Glutamatergic neuron (in vitro differentiated cells): ENCODE measurements around the gene DUSP22. TPM values are rescaled to one million over a fixed set of nuclear protein-coding genes. Genes with fewer than 3 reads are reported as not detected.

Experiments
- DNase-seq: peaks from one replicate; pipeline ENCODE4 v3.0.0; 2022
- H3K27ac Mint-ChIP-seq: one replicate; pipeline ENCODE4 v1.8.0; 2020; ENCODE audit warnings: mild to moderate bottlenecking, mixed read lengths, inconsistent platforms; ENCODE audit not compliant: unreplicated experiment
- H3K27me3 Mint-ChIP-seq: one replicate; pipeline ENCODE4 v1.8.0; 2020; ENCODE audit warnings: mild to moderate bottlenecking, moderate library complexity, mixed read lengths, inconsistent platforms; ENCODE audit not compliant: unreplicated experiment
- H3K36me3 Mint-ChIP-seq: one replicate; pipeline ENCODE4 v1.8.0; 2020; ENCODE audit warnings: mild to moderate bottlenecking, mixed read lengths, inconsistent platforms; ENCODE audit not compliant: unreplicated experiment
- H3K4me1 Mint-ChIP-seq: one replicate; pipeline ENCODE4 v1.8.0; 2020; ENCODE audit warnings: mild to moderate bottlenecking, low read depth, mixed read lengths, inconsistent platforms; ENCODE audit not compliant: unreplicated experiment
- H3K4me3 Mint-ChIP-seq: one replicate; pipeline ENCODE4 v1.8.0; 2020; ENCODE audit warnings: mild to moderate bottlenecking, mixed read lengths, inconsistent platforms; ENCODE audit not compliant: unreplicated experiment
- H3K9me3 Mint-ChIP-seq: one replicate; pipeline ENCODE4 v1.8.0; 2020; ENCODE audit warnings: mild to moderate bottlenecking, moderate library complexity, mixed read lengths, inconsistent platforms; ENCODE audit not compliant: unreplicated experiment
- total RNA-seq: library from RNA; stranded (reverse); fragmentation: NEBNext Ultra II Directional; extraction: Animal tissue kit (Norgen Biotek cat#: 25700); gene quantifications from one replicate; pipeline ENCODE4 v1.2.1, GENCODE V29; 2021; ENCODE audit not compliant: unreplicated experiment
- TF ChIP-seq, protein P1 (sequence below): fragments of 200-600 bp; sonication (generic); IDR thresholded peaks from one replicate; pipeline ENCODE4 v1.5.0; 2021; ENCODE audit not compliant: partially characterized antibody, unreplicated experiment

Gene DUSP22
- total RNA-seq, 1 donor from 2014 or later, result 40.4 TPM

DNA sequence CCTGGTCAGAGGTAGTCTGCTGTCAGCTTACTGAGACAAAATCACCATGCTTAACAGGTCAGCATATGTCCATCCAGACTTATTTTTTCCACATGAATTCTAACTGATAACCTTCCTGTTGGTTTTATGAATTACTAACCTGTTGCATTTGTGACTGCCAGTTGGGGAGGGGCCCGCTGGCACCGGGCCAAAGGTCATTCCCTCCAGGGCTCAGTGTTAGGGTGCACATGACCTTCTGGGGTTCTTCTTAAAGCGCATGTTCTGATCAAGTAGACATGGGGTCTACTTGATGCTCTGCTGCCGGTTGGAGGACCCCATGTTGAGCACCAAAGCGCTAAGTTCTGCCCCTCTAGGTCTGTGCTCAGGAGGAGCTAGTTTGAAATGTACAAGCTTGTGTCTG is 15.6 kb downstream of the DUSP22 start:
- H3K4me1 Mint-ChIP-seq, result no peaks in the 10 kb centered on the region

DNA sequence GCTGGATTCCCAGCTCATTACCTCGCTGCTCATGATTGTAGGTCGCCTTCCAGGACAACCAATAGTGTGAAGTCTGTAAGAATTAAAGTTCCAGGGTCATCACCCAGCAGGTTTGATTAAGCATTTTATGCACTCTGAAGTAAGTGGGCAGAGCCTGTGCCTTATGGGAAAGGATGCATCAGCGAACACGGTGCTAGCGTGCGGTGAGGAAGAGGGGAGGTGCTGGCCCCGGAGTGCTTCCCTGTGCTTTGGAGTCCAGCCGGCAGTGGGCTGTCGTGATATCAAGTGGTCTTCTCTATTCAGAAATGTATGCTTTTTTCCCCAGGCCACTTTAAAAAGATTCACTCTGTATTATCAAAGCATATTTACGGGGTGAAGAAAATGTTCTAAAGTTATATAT is 16.0 kb downstream of the DUSP22 start:
- Mint-ChIP-seq H3K27ac (no peak overlapping the region), H3K36me3 (peaks cover 12% of the 10 kb centered on the region), H3K4me1 (peaks cover 2% of the 10 kb centered on the region), H3K9me3 (peaks cover 16% of the 10 kb centered on the region), H3K4me3 (no peak overlapping the region), H3K27me3 (peaks cover 3% of the 10 kb centered on the region)
- TF ChIP-seq, protein P1, sequence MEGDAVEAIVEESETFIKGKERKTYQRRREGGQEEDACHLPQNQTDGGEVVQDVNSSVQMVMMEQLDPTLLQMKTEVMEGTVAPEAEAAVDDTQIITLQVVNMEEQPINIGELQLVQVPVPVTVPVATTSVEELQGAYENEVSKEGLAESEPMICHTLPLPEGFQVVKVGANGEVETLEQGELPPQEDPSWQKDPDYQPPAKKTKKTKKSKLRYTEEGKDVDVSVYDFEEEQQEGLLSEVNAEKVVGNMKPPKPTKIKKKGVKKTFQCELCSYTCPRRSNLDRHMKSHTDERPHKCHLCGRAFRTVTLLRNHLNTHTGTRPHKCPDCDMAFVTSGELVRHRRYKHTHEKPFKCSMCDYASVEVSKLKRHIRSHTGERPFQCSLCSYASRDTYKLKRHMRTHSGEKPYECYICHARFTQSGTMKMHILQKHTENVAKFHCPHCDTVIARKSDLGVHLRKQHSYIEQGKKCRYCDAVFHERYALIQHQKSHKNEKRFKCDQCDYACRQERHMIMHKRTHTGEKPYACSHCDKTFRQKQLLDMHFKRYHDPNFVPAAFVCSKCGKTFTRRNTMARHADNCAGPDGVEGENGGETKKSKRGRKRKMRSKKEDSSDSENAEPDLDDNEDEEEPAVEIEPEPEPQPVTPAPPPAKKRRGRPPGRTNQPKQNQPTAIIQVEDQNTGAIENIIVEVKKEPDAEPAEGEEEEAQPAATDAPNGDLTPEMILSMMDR, result no peak
- no peak for DNase-seq

More for the DNA sequence above, 15.6 kb downstream of the DUSP22 start:
- DNase-seq, result no peak
- TF ChIP-seq, protein P1, result no peak
- peaks cover 3% of the 10 kb centered on the region for H3K27me3 Mint-ChIP-seq
- H3K27ac Mint-ChIP-seq, result no peak overlapping the region
- H3K36me3 Mint-ChIP-seq, result peaks cover 12% of the 10 kb centered on the region
- no peak overlapping the region for H3K4me3 Mint-ChIP-seq
- H3K9me3 Mint-ChIP-seq, result peaks cover 16% of the 10 kb centered on the region

DNA sequence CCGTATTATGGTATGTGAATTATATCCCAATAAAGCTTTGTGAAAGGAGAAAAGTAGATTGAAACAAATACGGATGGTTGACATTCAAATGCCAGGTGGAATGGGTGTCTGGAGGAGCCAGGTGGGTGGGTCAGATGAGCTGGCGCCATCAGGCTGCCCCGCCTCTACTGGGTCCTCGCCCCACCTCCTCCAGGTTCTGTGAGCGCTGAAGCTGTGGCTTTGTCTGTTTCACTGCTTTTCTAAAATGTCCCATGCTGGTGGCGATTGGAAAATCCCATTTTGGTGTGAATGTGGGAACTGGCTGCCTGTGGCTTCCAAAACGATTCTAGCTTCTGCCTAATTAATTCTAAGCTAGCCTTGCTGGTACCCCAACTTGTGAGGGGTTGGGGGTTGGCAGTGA is 16.5 kb downstream of the DUSP22 start:
- H3K36me3 Mint-ChIP-seq, result peaks cover 12% of the 10 kb centered on the region
- H3K27ac Mint-ChIP-seq, result no peak overlapping the region

DNA sequence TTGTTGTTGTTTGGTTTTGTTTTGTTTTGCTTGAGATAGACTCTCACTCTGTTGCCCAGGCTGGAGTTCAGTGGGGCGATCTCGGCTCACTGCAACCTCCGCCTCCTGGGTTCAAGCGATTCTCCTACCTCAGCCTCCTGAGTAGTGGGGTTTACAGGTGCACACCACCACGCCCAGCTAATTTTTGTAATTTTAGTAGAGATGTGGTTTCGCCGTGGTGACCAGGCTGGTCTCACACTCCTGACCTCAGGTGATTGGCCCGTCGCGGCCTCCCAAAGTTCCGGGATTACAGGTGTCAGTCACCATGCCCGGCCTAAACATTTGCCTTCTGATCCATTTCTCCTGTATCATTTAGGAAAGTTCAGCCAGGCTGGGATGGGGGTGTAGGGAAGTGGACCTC is 17.7 kb downstream of the DUSP22 start:
- Mint-ChIP-seq H3K27me3 (peaks cover 3% of the 10 kb centered on the region), H3K27ac (no peak overlapping the region)

More for the DNA sequence above, 16.5 kb downstream of the DUSP22 start:
- Mint-ChIP-seq H3K27me3 (peaks cover 3% of the 10 kb centered on the region), H3K4me1 (peaks cover 3% of the 10 kb centered on the region), H3K4me3 (no peak overlapping the region), H3K9me3 (peaks cover 16% of the 10 kb centered on the region)
- TF ChIP-seq, protein P1, result no peak
- DNase-seq, result no peak

DNA sequence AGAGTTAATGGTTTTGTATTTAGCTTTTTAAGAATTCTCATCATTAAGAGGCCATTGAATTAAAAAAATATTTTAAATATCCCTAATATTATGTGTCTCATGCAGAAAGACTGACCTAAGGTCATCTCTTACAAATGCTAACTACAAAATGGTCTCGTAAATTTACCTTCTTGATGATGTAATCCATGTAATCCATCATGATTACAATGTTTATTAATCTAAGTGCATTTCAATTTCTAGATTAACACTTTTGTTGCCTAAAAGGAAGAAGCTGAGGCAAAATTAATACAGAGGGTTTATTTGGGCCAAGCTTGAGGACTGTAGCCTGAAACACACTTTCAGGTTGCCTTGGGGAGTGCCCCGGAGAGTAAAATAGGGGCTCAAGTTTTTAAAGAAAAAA is 18.4 kb downstream of the DUSP22 start:
- H3K27me3 Mint-ChIP-seq, result peaks cover 3% of the 10 kb centered on the region
- H3K4me3 Mint-ChIP-seq, result no peak overlapping the region
- no peak overlapping the region for H3K27ac Mint-ChIP-seq
- DNase-seq, result no peak
- TF ChIP-seq, protein P1, result no peak
- peaks cover 5% of the 10 kb centered on the region for H3K4me1 Mint-ChIP-seq
- H3K36me3 Mint-ChIP-seq, result peaks cover 5% of the 10 kb centered on the region
- H3K9me3 Mint-ChIP-seq, result peaks cover 20% of the 10 kb centered on the region

More for the DNA sequence above, 17.7 kb downstream of the DUSP22 start:
- Mint-ChIP-seq H3K36me3 (peaks cover 5% of the 10 kb centered on the region), H3K9me3 (peaks cover 17% of the 10 kb centered on the region), H3K4me1 (peaks cover 3% of the 10 kb centered on the region), H3K4me3 (no peak overlapping the region)
- no peak for DNase-seq
- TF ChIP-seq, protein P1, result no peak
